HFFc6 (cell line): ENCODE measurements around the gene RNASE13. TPM values are rescaled to one million over a fixed set of nuclear protein-coding genes. Genes with fewer than 3 reads are reported as not detected.
A peak's percentile ranks its signal among the peaks of the same experiment; 100 is the strongest.

Source experiments
- DNase-seq: peaks from one replicate; pipeline ENCODE4 v3.0.0-alpha.2; 2018
- H3K27ac Mint-ChIP-seq: 2 replicates; pipeline ENCODE4 v1.8.0; 2020; ENCODE audit warnings: mild to moderate bottlenecking, mixed read lengths
- H3K27me3 Mint-ChIP-seq: 2 replicates; pipeline ENCODE4 v1.8.0; 2021; ENCODE audit warnings: mild to moderate bottlenecking, moderate library complexity, mixed read lengths; ENCODE audit not compliant: insufficient read depth
- H3K36me3 Mint-ChIP-seq: 2 replicates; pipeline ENCODE4 v1.8.0; 2021; ENCODE audit warnings: low read depth, mixed read lengths
- H3K4me1 Mint-ChIP-seq: 2 replicates; pipeline ENCODE4 v1.8.0; 2020; ENCODE audit warnings: low read depth, mixed read lengths
- H3K4me3 Mint-ChIP-seq: 2 replicates; pipeline ENCODE4 v1.8.0; 2020; ENCODE audit warnings: mild to moderate bottlenecking, moderate library complexity, mixed read lengths
- H3K9me3 Mint-ChIP-seq: 2 replicates; pipeline ENCODE4 v1.8.0; 2020; ENCODE audit warnings: mild to moderate bottlenecking, mixed read lengths
- total RNA-seq, 6 experiments: library from RNA; stranded (reverse); fragmentation: NEBNext Ultra II Directional; extraction: Animal tissue kit (Norgen Biotek cat#: 25700); gene quantifications; 2 replicates in 1 of 6; 3 replicates in 5 of 6; pipeline ENCODE4 v1.2.3, GENCODE V29; 2021
- TF ChIP-seq, protein P1 (sequence below): fragments of 200-600 bp; sonication (generic); IDR thresholded peaks from 2 replicates; pipeline ENCODE4 v1.5.0; 2021; ENCODE audit warnings: antibody characterized with exemption, mild to moderate bottlenecking

RNASE13 gene
- total RNA-seq, 6 experiments from 2014 or later: not detected

DNA sequence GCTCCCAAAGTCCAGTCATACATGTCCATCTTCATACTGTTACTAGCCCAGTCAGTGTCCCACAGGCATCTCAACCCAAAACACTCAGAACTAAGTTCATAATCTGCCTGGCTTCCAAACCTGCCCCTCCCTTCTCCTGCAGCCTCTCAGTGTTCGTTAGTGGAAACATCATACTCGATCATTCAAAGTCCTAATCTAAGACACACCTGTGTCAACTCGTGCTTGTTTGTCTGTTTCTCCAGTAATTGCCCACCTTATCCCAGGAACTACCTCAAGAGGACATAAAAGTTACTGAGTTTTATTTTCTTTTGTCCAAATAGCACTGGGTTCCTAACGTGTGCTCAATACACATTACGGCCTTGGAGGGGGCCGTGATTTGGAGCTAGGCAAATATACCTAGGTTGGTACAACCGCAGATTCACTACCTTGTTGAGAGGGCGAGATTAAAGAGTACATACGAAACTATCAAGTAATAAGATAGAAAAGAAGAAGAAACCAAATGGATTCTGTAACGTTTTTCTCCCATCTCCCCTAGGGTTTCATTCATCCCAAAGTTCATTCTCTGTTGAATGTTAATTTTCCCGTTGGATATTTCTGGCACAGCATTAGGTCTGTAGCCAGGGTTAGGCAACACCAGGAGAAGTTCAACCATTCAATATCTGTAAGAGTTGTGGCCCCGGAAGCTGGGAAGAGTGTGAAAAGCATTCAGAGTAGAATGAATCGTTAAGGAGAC, 26.2 kb upstream of the RNASE13 start:
- Mint-ChIP-seq H3K27ac (no peak overlapping the region), H3K36me3 (no peaks in the 10 kb centered on the region), H3K9me3 (no peaks in the 10 kb centered on the region), H3K4me3 (no peak overlapping the region; the same call in 1 of the 2 replicates), H3K4me1 (peaks cover 46% of the 10 kb centered on the region), H3K27me3 (peaks cover 3% of the 10 kb centered on the region)
- DNase-seq: no peak
- TF ChIP-seq, protein P1, sequence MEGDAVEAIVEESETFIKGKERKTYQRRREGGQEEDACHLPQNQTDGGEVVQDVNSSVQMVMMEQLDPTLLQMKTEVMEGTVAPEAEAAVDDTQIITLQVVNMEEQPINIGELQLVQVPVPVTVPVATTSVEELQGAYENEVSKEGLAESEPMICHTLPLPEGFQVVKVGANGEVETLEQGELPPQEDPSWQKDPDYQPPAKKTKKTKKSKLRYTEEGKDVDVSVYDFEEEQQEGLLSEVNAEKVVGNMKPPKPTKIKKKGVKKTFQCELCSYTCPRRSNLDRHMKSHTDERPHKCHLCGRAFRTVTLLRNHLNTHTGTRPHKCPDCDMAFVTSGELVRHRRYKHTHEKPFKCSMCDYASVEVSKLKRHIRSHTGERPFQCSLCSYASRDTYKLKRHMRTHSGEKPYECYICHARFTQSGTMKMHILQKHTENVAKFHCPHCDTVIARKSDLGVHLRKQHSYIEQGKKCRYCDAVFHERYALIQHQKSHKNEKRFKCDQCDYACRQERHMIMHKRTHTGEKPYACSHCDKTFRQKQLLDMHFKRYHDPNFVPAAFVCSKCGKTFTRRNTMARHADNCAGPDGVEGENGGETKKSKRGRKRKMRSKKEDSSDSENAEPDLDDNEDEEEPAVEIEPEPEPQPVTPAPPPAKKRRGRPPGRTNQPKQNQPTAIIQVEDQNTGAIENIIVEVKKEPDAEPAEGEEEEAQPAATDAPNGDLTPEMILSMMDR: no peak

DNA sequence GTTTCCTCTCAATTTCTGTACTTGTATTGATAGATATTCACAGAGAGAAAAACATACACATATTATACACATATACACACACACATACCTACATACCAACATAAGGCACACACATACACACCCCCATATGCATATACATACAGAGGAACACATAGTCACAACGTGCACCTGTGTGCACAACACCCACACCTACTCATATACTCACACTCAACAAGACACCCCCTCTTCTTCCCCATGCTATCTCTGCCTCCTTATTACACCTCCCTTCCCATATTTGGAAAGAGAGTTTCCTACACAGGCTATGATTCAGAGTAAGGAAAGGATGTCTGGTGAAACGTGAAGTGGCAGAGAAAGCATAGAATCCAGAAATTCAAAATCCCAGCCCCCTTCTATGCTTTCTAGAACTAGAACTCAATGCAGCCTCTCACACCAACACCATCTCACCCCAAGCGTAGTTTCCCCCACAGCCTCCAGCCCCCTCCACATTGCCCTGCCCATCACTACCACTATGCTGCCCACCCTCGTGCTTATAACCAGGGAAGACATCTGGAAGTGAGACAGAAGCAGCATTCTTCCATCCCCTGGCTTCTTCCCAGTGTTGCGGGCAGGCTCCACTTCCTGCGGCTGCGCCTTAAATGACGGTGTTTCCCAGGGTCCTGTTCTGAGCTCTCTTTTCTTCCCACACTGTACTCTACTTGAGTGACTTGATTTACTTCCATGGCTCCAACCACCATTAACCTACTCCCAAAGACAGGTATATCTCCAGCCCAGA, 25.4 kb upstream of the RNASE13 start:
- Mint-ChIP-seq H3K36me3 (no peaks in the 10 kb centered on the region), H3K27ac (no peak overlapping the region)
- DNase-seq: no peak

GRCh38 chr14:21058903-21059302, 24.3 kb upstream of the RNASE13 start:
- Mint-ChIP-seq H3K36me3 (no peaks in the 10 kb centered on the region), H3K4me3 (no peak overlapping the region), H3K9me3 (no peaks in the 10 kb centered on the region), H3K4me1 (peaks cover 43% of the 10 kb centered on the region), H3K27ac (no peak overlapping the region), H3K27me3 (peaks cover 2% of the 10 kb centered on the region)
- TF ChIP-seq, protein P1: no peak
- no peak for DNase-seq

More for the DNA sequence above, 25.4 kb upstream of the RNASE13 start:
- TF ChIP-seq, protein P1: no peak
- Mint-ChIP-seq H3K4me3 (no peak overlapping the region; the same call in 1 of the 2 replicates), H3K9me3 (no peaks in the 10 kb centered on the region), H3K27me3 (peaks cover 2% of the 10 kb centered on the region), H3K4me1 (peaks cover 46% of the 10 kb centered on the region)

- peak; percentile 35 for DNase-seq
- no peaks in the 10 kb centered on the region for H3K9me3 Mint-ChIP-seq
- H3K27me3 Mint-ChIP-seq: peaks cover 2% of the 10 kb centered on the region
- no peaks in the 10 kb centered on the region for H3K36me3 Mint-ChIP-seq
- no peak within 1 kb of the TSS for H3K27ac Mint-ChIP-seq
- H3K4me3 Mint-ChIP-seq: no peak within 1 kb of the TSS
- TF ChIP-seq, protein P1: peak; percentile 59; the same call in 1 of the 2 replicates
- H3K4me1 Mint-ChIP-seq: peaks cover 35% of the 10 kb centered on the region
Measured at GRCh38 chr14:21057803-21058675, 23.4 kb upstream of the RNASE13 start, which contains the start of gene RNASE8. RNASE8 (plus strand) TSS chr14:21057822; CDS start chr14:21057893, 71 bp downstream.

- Mint-ChIP-seq H3K27me3 (peaks cover 5% of the 10 kb centered on the region; the same call in 1 of the 2 replicates), H3K4me1 (peaks cover 26% of the 10 kb centered on the region), H3K36me3 (no peaks in the 10 kb centered on the region), H3K4me3 (no peak overlapping the region), H3K9me3 (no peaks in the 10 kb centered on the region), H3K27ac (no peak overlapping the region)
- DNase-seq: peak; percentile 13
- TF ChIP-seq, protein P1: no peak
Measured at GRCh38 chr14:21056520-21057163, 22.0 kb upstream of the RNASE13 start.
